ENCODE measurements around the gene ROBO1.

ROBO1 gene

GRCh38 chr3:78974181-78974790 lies 793.5 kb downstream of the ROBO1 start:
- DNase-seq, result no peak

GRCh38 chr3:78972617-78973301 lies 795.0 kb downstream of the ROBO1 start:
- no peak for DNase-seq

- DNase-seq, result no peak
These were observed 797.1 kb downstream of the ROBO1 start for GRCh38 chr3:78970656-78971055.

GRCh38 chr3:78969483-78969882 lies 798.3 kb downstream of the ROBO1 start:
- no peak for DNase-seq

DNA sequence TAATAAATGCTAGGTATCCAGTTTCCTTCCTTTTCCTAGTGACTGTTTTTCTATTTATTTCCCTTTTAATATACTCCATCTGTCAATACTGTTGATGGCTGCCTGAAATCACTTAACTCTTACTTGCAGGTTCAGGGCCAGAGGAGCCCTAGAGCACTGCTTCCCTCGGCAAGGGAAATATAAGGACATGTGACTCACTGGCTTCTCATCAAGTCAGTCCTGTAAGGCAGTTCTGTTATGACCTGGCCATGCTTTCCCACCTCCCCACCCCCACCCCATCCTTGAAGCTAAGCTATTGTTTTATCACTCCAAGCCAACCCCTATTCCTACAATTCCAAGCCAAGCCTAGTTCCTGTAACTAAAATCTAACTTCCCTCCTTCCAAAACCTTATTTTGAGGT lies 800.7 kb downstream of the ROBO1 start:
- DNase-seq, result no peak

DNA sequence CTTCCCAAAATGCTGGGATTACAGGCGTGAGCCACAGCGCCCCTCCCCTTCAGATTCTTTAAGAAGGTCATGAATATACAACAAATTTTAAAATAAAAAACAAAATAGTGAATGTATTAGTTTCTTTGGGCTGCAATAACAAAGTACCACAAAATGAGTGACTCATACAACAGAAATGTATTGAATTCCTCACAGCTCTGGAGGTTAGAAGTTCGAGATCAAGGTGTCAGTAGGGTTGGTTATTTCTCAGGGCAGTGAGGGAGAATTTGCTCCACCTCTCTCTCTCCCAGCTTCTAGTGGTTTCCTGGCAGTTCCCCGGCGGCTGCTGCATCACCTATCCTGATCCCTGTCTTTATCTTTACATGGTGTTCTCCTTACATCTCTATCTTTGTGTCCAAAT lies 804.0 kb downstream of the ROBO1 start:
- no peak for DNase-seq

DNA sequence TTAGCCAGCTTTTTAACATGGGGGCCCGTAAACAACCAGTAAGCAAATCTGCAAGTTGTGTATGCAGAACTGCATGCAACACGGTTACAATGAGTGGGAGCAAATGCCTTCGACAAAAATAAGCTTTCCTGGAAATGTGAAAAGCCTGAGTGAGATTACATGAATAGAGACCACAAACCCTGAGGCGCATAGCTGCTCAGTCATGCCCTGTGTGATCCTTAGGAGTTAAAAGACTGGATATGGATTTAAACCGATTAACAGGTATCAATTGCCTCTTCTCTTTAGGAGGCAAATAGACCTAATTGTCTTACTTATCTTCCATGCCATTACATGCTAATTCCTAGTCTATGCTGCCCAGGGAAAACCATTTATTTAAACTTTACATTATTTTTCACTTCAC lies 810.3 kb downstream of the ROBO1 start:
- no peak for DNase-seq

DNA sequence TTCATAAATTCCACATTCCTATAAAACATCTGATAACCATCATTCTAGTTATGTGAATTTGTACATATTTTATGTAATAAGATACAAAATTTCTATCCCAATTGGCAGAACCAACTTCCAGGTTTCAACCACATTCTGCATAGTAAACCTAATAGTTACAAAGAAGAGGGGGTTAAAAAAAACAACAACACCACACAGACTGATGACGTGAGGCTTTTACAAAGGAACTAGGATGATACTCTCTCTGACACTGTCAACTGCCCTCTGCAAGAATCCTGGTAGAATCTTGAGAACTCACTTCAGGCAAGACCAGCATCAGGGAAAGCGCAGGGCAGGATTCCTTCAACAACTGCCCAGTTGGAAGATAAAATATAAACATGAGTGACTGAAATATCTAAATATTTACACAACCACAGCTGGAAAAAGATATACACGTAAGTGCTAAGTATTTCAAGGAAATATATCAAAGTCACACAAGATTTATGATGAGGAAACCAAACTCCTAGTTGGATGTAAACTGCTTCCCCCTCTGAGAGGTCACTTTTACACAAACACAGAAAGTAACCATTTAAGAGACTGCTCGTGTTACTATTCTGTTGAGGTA lies 816.4 kb downstream of the ROBO1 start:
- DNase-seq, result peak; percentile 16

DNA sequence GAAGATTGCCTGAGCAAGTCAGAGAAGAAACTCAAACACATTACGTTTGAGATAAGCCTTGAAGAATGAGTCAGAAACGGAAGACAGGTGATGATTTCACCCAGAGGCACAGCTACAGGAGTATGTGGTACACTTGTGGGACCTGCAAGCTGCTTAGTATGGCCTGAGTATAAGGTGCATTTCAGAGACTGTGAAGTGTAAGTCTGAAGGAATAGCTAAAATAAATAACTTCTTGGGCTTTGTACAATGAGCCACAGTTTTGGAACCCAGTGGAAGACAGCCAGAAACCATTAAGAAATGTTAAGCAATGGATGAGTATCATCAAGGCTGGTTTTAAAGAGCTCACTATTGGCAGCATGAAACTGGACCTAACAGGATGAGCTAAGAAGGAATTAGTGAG lies 826.2 kb downstream of the ROBO1 start:
- no peak for DNase-seq

- DNase-seq, result no peak
These were observed 827.2 kb downstream of the ROBO1 start for GRCh38 chr3:78940626-78941025.

DNA sequence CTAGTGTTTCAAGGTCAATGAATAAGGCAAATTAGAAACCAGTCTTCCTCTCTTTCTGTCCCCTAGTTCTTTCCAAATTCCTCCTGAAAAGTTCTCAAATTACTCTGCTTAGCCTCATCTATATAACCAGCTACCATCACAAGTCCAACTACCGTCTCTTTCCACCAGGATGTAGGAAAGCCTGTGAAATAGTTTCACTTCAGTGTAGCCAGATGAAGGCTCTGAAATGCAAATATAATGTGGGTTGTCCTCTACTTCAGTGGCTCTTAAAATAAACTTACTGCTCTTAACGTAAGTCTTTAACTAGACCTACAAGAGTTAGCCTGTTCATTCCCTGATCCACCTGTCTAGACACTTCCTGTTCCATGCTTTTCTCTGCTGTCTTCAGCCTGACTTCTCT lies 827.7 kb downstream of the ROBO1 start:
- DNase-seq, result no peak

GRCh38 chr3:78937475-78937874 lies 830.3 kb downstream of the ROBO1 start:
- DNase-seq, result no peak

- DNase-seq, result no peak
These were observed 840.0 kb downstream of the ROBO1 start for GRCh38 chr3:78927759-78928158.

DNA sequence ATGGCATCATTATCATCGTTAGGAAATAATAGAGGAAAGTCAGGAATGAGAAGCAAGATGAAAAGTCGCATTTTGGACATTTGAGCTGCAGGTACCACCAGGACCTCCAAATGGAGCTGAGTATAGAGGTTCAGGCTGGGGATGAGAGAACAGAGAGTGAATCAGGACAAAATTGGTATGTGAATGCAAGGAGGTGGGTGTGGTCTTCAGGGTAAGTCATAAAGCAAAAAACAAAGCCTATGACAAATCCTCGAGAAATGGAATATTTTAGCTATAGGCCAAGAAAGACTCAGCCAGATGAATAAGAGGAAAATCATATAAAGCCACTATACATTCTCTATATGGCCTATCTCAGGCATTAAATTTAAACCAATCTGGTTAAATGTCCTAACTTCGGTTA lies 841.3 kb downstream of the ROBO1 start:
- DNase-seq, result no peak

GRCh38 chr3:78924711-78925110 lies 843.1 kb downstream of the ROBO1 start:
- DNase-seq, result no peak

DNA sequence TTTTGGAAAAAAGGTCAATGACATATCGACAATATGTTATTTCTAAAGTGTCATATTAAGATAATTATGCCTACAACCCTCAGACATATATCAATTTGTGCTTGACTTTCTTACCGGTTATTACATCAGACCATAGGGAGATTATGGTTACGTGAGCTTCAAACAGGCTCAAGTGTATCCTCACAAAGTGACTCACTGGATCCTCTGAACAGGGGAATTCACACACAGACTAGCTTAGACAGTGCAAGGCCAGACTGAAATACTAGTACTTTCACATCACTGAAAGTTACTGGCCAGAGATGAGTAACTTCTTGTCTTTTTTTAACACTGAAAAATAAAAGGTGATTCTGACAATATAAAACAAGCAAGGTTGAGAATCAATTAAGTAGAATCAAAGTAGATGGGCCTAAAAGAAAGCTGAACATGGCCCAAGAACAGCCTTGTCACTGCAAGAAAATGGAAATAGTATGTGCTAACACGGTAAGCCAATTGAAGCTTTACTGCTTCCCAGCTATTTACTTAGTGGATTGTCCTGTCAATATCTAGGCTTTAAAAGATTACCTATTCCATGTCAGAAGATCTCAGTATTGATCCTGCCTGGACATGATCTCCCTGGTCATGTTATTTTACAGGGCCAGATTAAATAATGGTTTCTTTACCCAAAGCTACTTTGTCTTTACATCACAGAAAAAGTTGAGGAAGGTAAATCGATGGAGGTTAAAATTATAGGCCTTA lies 848.6 kb downstream of the ROBO1 start:
- no peak for DNase-seq

DNA sequence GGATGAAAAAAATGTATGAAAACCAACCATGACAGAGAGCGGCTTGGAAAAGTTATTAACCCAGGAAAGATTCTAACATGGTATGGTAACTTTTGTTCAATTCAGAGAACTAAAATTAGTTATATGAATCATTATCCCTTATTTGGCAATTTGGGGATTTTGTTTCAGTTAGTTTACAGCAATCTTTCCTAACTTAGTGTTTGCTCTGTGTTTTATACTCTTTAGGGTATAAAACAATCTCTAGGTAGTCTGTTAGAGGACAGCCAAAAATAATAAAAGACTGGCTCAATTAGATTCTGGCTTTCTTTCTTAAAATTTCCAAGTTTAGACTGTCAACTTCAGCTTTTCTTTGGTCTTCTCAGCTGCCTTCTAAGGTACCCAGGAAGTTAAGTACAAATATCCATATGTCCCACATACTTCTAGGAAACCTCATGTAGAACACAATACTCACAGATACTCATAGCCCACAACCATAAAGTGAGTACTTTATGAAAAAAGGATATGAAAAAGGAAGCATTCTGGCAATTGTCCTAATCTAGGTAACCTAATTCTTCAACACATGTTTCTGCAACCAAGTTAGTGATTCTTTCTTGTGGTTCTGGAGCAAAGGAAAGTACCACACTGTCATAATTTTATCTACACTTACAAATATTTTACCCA lies 849.3 kb downstream of the ROBO1 start:
- DNase-seq, result no peak

- no peak for DNase-seq
These were observed 850.3 kb downstream of the ROBO1 start for GRCh38 chr3:78917536-78917935.

DNA sequence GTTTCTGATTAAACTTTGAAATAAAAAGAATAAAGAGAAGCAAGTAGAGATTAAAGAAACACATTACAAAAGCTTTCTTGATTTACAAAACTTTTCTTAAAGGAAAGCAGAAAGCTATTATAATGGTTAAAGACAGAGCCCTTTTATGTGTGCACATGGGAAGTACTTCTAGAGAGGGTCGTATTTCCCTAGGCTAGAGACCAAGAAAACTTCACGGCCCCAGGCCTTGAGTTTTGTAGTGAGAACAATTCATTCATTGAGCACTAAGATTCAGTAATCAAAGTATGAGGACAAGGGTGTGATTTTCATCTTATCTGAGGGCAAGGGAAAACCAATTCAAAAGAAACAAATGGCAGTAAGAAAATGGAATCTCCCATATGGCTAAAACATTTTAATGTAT lies 854.1 kb downstream of the ROBO1 start:
- DNase-seq, result no peak

DNA sequence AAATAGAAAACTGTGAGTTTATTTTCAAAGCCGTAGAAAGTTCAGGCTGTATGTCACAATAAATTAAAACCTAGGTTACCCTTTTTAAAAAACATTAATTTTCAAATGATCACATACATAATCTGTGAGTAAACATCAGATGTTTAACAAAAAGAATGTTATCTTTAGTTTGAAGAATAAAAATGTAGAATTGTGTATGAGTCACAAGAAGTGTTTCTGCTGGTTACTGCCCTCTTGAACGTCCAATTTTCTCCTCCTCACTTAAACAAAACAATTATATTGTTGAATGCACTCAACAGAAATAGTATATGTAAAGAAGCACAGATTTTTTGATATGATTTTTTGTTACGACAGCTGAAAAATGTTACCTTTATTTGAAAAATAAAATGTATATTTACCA lies 855.1 kb downstream of the ROBO1 start:
- no peak for DNase-seq

GRCh38 chr3:78912259-78912658 lies 855.5 kb downstream of the ROBO1 start:
- no peak for DNase-seq

- DNase-seq, result no peak
These were observed 856.4 kb downstream of the ROBO1 start for GRCh38 chr3:78911394-78911793.

- DNase-seq, result no peak
These were observed 859.6 kb downstream of the ROBO1 start for GRCh38 chr3:78908236-78908635.
